ENCODE measurements around the gene SMPDL3B.

DNA sequence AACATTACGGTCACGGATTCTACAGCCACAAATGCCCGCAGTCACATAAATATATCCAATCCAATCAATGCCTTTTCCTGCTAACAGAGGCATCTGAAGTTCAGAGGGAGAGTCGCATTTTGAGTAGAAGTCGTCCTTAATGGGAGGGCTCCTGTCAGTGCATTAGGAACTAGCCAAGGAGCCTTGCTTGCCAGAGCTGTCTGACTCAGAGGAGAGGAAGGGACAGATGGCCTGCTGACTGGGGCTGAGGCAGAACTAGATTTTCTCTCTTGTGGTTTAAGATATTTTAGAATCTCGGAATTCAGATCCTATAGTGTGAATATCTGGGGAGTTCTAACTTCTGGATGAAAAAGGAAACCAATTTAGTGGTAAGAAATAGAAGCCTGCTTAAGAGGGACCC, 35.6 kb downstream of the SMPDL3B start:
- TF ChIP-seq, protein P1, sequence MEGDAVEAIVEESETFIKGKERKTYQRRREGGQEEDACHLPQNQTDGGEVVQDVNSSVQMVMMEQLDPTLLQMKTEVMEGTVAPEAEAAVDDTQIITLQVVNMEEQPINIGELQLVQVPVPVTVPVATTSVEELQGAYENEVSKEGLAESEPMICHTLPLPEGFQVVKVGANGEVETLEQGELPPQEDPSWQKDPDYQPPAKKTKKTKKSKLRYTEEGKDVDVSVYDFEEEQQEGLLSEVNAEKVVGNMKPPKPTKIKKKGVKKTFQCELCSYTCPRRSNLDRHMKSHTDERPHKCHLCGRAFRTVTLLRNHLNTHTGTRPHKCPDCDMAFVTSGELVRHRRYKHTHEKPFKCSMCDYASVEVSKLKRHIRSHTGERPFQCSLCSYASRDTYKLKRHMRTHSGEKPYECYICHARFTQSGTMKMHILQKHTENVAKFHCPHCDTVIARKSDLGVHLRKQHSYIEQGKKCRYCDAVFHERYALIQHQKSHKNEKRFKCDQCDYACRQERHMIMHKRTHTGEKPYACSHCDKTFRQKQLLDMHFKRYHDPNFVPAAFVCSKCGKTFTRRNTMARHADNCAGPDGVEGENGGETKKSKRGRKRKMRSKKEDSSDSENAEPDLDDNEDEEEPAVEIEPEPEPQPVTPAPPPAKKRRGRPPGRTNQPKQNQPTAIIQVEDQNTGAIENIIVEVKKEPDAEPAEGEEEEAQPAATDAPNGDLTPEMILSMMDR (conservative IDR thresholded peaks at IDR 0.05; ENCODE audit: low read depth, low read length) = no peak
- no peak for TF ChIP-seq MXI1 (IDR thresholded peaks at IDR 0.05; ENCODE audit: borderline replicate concordance, low read depth, low read length)
- no peak for TF ChIP-seq RCOR1 (IDR thresholded peaks at IDR 0.05; ENCODE audit: insufficient replicate concordance, low read length)
- TF ChIP-seq, protein P2, sequence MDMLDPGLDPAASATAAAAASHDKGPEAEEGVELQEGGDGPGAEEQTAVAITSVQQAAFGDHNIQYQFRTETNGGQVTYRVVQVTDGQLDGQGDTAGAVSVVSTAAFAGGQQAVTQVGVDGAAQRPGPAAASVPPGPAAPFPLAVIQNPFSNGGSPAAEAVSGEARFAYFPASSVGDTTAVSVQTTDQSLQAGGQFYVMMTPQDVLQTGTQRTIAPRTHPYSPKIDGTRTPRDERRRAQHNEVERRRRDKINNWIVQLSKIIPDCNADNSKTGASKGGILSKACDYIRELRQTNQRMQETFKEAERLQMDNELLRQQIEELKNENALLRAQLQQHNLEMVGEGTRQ (IDR thresholded peaks at IDR 0.05; ENCODE audit: low read depth, low read length) = no peak
- TF ChIP-seq FOS (IDR thresholded peaks at IDR 0.05; ENCODE audit: low read depth, low read length) = 0 out of 2 replicates have a peak, but pooled peaks have one; percentile 14
- no peak for TF ChIP-seq CEBPB (IDR thresholded peaks at IDR 0.05; ENCODE audit: low read depth, low read length)
- TF ChIP-seq BHLHE40 (IDR thresholded peaks at IDR 0.05; ENCODE audit: low read depth, low read length) = no peak
- TF ChIP-seq RAD21 (IDR thresholded peaks at IDR 0.05; ENCODE audit: low read length) = no peak
- no peak for TF ChIP-seq MAFK (IDR thresholded peaks at IDR 0.05; ENCODE audit: low read depth, low read length)
- TF ChIP-seq SMC3 (IDR thresholded peaks at IDR 0.05; ENCODE audit: low read depth, low read length) = no peak
- TF ChIP-seq POLR2A (IDR thresholded peaks at IDR 0.05; ENCODE audit: low read depth, low read length) = no peak
- TF ChIP-seq, protein P3, sequence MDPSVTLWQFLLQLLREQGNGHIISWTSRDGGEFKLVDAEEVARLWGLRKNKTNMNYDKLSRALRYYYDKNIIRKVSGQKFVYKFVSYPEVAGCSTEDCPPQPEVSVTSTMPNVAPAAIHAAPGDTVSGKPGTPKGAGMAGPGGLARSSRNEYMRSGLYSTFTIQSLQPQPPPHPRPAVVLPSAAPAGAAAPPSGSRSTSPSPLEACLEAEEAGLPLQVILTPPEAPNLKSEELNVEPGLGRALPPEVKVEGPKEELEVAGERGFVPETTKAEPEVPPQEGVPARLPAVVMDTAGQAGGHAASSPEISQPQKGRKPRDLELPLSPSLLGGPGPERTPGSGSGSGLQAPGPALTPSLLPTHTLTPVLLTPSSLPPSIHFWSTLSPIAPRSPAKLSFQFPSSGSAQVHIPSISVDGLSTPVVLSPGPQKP (IDR thresholded peaks at IDR 0.05; ENCODE audit: borderline replicate concordance, low read depth, low read length) = no peak
- no peak; the same call in 1 of the 2 replicates for TF ChIP-seq MAZ (IDR thresholded peaks at IDR 0.05; ENCODE audit: borderline replicate concordance, low read depth, low read length)

Data from IMR-90 (cell line).